ENCODE data around the gene UBR1.

GRCh38 chr15:43085921-43086320, 19.9 kb downstream of the UBR1 start:
- no peak for TF ChIP-seq CTCF (IDR thresholded peaks at IDR 0.05)
- no peak for TF ChIP-seq POLR2A (IDR thresholded peaks at IDR 0.05)

Measured in esophagus squamous epithelium (tissue), 4 donors.